ENCODE data around the gene PSAP. TPM values are rescaled to one million over a fixed set of nuclear protein-coding genes. Genes with fewer than 3 reads are reported as not detected.

The PSAP gene
- total RNA-seq, 1 experiment from 2014 or later, result 397 TPM

DNA sequence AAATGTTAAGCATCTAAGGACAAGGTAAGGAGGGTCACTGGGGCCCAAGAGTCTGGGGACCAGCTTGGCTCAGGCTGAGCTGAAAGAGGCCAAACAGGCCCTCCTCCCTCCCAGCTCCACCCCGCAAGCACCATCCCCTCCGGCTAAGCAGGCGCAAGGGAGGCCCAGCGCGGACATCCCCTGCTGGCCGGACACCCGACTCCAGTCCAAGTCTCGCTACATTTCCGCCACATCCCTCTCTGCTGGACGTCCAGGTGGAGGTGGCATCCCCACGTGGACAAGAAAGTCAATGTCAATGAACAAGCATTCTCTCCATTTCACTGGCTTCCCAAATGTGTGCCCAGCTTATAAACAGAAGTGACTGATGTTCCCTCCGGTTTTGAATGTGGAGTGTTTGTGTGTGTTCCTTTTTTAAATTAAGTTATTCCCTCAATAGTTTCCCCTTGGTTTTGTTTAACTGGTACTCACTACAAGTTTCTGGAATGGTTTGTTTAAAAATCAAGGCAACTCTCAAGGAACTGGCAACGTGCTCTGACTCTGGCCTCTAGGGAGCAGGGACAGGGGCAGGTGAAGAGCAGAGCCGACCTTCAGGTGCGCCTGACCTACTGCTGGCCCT, 35.4 kb downstream of the PSAP start:
- Mint-ChIP-seq H3K9me3 (no peaks in the 10 kb centered on the region), H3K27ac (no peak overlapping the region), H3K27me3 (ENCODE audit: low read depth) (no peaks in the 10 kb centered on the region), H3K36me3 (peaks cover 50% of the 10 kb centered on the region), H3K4me3 (no peak overlapping the region), H3K4me1 (no peaks in the 10 kb centered on the region)
- no peak for DNase-seq (ENCODE audit: low spot score)
- ChIA-PET CTCF (interaction anchor here (0.6 to 2.1 kb wide), 15 partner anchors 9 to 233 kb away, joined by 3 to 19 read pairs (median 4); partner anchors contain the start of gene VSIR), POLR2A (no interaction called here)
- no peak for TF ChIP-seq NFYB (CRISPR knock-in tag; conservative IDR thresholded peaks at IDR 0.05; ENCODE audit: low read depth)
- ATAC-seq, result no peak

- Mint-ChIP-seq H3K36me3 (peaks cover 45% of the 10 kb centered on the region), H3K4me3 (no peak overlapping the region), H3K27me3 (ENCODE audit: low read depth) (no peaks in the 10 kb centered on the region), H3K9me3 (no peaks in the 10 kb centered on the region), H3K4me1 (no peaks in the 10 kb centered on the region), H3K27ac (peak overlapping the region; percentile 54; the same call in 1 of the 2 replicates)
- 0 out of 2 replicates have a peak, but pooled peaks have one; percentile 9 for TF ChIP-seq EMX1 (CRISPR knock-in tag; IDR thresholded peaks at IDR 0.05)
- no peak for TF ChIP-seq SMAD4 (CRISPR knock-in tag; IDR thresholded peaks at IDR 0.05)
- CTCF ChIA-PET, result interaction anchor here (0.6 to 2.1 kb wide), 21 partner anchors 9 to 234 kb away, joined by 3 to 19 read pairs (median 4); partner anchors contain the start of gene VSIR
- ATAC-seq (peak; percentile 70), DNase-seq (ENCODE audit: low spot score) (peak; percentile 59)
- POLR2A ChIA-PET, result no interaction called here
Observed at GRCh38 chr10:71814922-71815411, 36.1 kb downstream of the PSAP start.

GRCh38 chr10:71812913-71813590, 38.0 kb downstream of the PSAP start:
- POLR2A ChIA-PET, result no interaction called here
- DNase-seq (ENCODE audit: low spot score) (no peak), ATAC-seq (no peak)
- Mint-ChIP-seq H3K4me3 (no peak overlapping the region), H3K27ac (no peak overlapping the region), H3K36me3 (peaks cover 26% of the 10 kb centered on the region), H3K4me1 (no peaks in the 10 kb centered on the region), H3K27me3 (ENCODE audit: low read depth) (no peaks in the 10 kb centered on the region), H3K9me3 (no peaks in the 10 kb centered on the region)
- CTCF ChIA-PET, result interaction anchor here (0.5 to 2.6 kb wide), 16 partner anchors 13 to 498 kb away, joined by 3 to 24 read pairs (median 4); partner anchors contain the start of gene VSIR
- TF ChIP-seq ZNF416 (CRISPR knock-in tag; IDR thresholded peaks at IDR 0.05), result no peak

GRCh38 chr10:71812016-71812912, 38.8 kb downstream of the PSAP start:
- CTCF ChIA-PET, result interaction anchor here (0.5 to 2.6 kb wide), 36 partner anchors 10 to 497 kb away, joined by 3 to 24 read pairs (median 3); partner anchors contain the start of genes SLC29A3 and VSIR
- DNase-seq (ENCODE audit: low spot score), result peak; percentile 74
- Mint-ChIP-seq H3K9me3 (no peaks in the 10 kb centered on the region), H3K4me3 (no peak overlapping the region), H3K4me1 (no peaks in the 10 kb centered on the region), H3K27ac (no peak overlapping the region), H3K27me3 (ENCODE audit: low read depth) (no peaks in the 10 kb centered on the region), H3K36me3 (peaks cover 18% of the 10 kb centered on the region)
- no peak for TF ChIP-seq ZNF263 (CRISPR knock-in tag; IDR thresholded peaks at IDR 0.05; ENCODE audit: low read depth)
- TF ChIP-seq, protein P1, sequence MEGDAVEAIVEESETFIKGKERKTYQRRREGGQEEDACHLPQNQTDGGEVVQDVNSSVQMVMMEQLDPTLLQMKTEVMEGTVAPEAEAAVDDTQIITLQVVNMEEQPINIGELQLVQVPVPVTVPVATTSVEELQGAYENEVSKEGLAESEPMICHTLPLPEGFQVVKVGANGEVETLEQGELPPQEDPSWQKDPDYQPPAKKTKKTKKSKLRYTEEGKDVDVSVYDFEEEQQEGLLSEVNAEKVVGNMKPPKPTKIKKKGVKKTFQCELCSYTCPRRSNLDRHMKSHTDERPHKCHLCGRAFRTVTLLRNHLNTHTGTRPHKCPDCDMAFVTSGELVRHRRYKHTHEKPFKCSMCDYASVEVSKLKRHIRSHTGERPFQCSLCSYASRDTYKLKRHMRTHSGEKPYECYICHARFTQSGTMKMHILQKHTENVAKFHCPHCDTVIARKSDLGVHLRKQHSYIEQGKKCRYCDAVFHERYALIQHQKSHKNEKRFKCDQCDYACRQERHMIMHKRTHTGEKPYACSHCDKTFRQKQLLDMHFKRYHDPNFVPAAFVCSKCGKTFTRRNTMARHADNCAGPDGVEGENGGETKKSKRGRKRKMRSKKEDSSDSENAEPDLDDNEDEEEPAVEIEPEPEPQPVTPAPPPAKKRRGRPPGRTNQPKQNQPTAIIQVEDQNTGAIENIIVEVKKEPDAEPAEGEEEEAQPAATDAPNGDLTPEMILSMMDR (IDR thresholded peaks at IDR 0.05), result peak; percentile 53
- TF ChIP-seq ZNF423 (CRISPR knock-in tag; IDR thresholded peaks at IDR 0.05), result peak; percentile 92
- TF ChIP-seq USF1 (CRISPR knock-in tag; IDR thresholded peaks at IDR 0.05), result peak; percentile 81
- ATAC-seq, result peak; percentile 76
- POLR2A ChIA-PET, result no interaction called here

- CTCF ChIA-PET, result interaction anchor here (0.6 to 2.6 kb wide), 28 partner anchors 11 to 496 kb away, joined by 3 to 24 read pairs (median 4); partner anchors contain the start of genes SLC29A3 and VSIR
- Mint-ChIP-seq H3K27ac (no peak overlapping the region), H3K27me3 (ENCODE audit: low read depth) (no peaks in the 10 kb centered on the region), H3K9me3 (no peaks in the 10 kb centered on the region), H3K4me3 (no peak overlapping the region), H3K36me3 (peaks cover 9% of the 10 kb centered on the region), H3K4me1 (no peaks in the 10 kb centered on the region)
- POLR2A ChIA-PET, result no interaction called here
- DNase-seq (ENCODE audit: low spot score), result no peak
- ATAC-seq, result no peak
- TF ChIP-seq FOXP1 (CRISPR knock-in tag; IDR thresholded peaks at IDR 0.05; ENCODE audit: borderline replicate concordance), result 0 out of 2 replicates have a peak, but pooled peaks have one; percentile 5
- no peak for TF ChIP-seq HMGA2 (CRISPR knock-in tag; IDR thresholded peaks at IDR 0.05)
Observed at GRCh38 chr10:71811351-71811750, 39.7 kb downstream of the PSAP start.
